OCI-LY1 (cell line): ENCODE data around the gene HDAC7.

ENCODE experiments used
- EZH2 ChIP-seq: fragments of 200-600 bp; sonication (generic), shearing (Covaris generic); IDR thresholded peaks from 2 replicates; pipeline ENCODE4 v1.8.0; 2017; ENCODE audit warnings: borderline replicate concordance, mixed run types, mild to moderate bottlenecking, antibody characterized with exemption, low read length, moderate library complexity, mixed read lengths
- TF ChIP-seq, protein P1 (sequence below): fragments of 200-600 bp; sonication (generic), shearing (Covaris generic); IDR thresholded peaks from 2 replicates; pipeline ENCODE4 v1.5.1; 2017; ENCODE audit warnings: mild to moderate bottlenecking, antibody characterized with exemption, low read length, moderate library complexity, mixed read lengths

DNA sequence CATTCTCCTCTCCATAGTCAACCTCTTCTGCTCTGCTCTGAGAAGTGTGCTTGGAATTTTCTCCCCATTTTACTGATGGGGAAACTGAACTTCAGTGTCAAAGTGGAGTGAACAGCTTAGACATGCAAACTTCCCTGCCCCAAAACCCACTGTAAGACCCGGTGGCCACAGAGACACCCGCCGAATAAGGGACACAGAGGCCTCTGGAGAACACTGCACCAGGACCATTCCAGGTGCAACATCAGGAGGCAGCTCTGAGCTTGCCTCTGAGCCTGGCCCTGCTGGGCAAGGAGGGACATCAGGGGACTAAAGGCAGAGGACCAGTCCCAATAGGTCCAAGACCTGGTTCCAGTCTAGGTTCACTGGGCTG lies 1.7 kb downstream of the HDAC7 start:
- TF ChIP-seq, protein P1, sequence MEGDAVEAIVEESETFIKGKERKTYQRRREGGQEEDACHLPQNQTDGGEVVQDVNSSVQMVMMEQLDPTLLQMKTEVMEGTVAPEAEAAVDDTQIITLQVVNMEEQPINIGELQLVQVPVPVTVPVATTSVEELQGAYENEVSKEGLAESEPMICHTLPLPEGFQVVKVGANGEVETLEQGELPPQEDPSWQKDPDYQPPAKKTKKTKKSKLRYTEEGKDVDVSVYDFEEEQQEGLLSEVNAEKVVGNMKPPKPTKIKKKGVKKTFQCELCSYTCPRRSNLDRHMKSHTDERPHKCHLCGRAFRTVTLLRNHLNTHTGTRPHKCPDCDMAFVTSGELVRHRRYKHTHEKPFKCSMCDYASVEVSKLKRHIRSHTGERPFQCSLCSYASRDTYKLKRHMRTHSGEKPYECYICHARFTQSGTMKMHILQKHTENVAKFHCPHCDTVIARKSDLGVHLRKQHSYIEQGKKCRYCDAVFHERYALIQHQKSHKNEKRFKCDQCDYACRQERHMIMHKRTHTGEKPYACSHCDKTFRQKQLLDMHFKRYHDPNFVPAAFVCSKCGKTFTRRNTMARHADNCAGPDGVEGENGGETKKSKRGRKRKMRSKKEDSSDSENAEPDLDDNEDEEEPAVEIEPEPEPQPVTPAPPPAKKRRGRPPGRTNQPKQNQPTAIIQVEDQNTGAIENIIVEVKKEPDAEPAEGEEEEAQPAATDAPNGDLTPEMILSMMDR, result no peak; the same call in 1 of the 2 replicates
- TF ChIP-seq EZH2, result no peak
